Memory B cell (primary cell): Measurements from ENCODE around the gene MBD3L4.

Experiments
- ATAC-seq: fragments of 150-1000 bp; cut with Tn5 transposase; 2 replicates; pipeline ENCODE4 v1.10.0; 2021; ENCODE audit warnings: low read depth, mild to moderate bottlenecking, moderate library complexity
- DNase-seq, 2 donors: peaks; one replicate each; pipeline ENCODE4 v3.0.0; 2022; ENCODE audit warnings: low spot score in 2 of 2
- H3K27ac Mint-ChIP-seq: one replicate; pipeline ENCODE4 v1.8.0; 2022; ENCODE audit warnings: mild to moderate bottlenecking, moderate library complexity, mixed read lengths
- H3K27me3 Mint-ChIP-seq: one replicate; pipeline ENCODE4 v1.8.0; 2022; ENCODE audit warnings: mixed read lengths
- H3K36me3 Mint-ChIP-seq: one replicate; pipeline ENCODE4 v1.8.0; 2022; ENCODE audit warnings: mild to moderate bottlenecking, mixed read lengths
- H3K4me1 Mint-ChIP-seq: one replicate; pipeline ENCODE4 v1.8.0; 2022; ENCODE audit warnings: mixed read lengths
- H3K4me3 Mint-ChIP-seq: one replicate; pipeline ENCODE4 v1.8.0; 2022; ENCODE audit warnings: mild to moderate bottlenecking, moderate library complexity, mixed read lengths
- H3K9me3 Mint-ChIP-seq: one replicate; pipeline ENCODE4 v1.8.0; 2022; ENCODE audit warnings: mixed read lengths

MBD3L4 gene

GRCh38 chr19:7010722-7011593 lies 29.0 kb downstream of the MBD3L4 start:
- H3K9me3 Mint-ChIP-seq, result no peaks in the 10 kb centered on the region
- no peak overlapping the region for H3K27ac Mint-ChIP-seq
- ATAC-seq (no peak), DNase-seq (no peak)
- H3K4me3 Mint-ChIP-seq, result no peak overlapping the region
- peaks cover 2% of the 10 kb centered on the region for H3K27me3 Mint-ChIP-seq
- H3K36me3 Mint-ChIP-seq, result no peaks in the 10 kb centered on the region
- peaks cover 8% of the 10 kb centered on the region for H3K4me1 Mint-ChIP-seq

GRCh38 chr19:7007859-7008258 lies 32.1 kb downstream of the MBD3L4 start:
- H3K36me3 Mint-ChIP-seq, result no peaks in the 10 kb centered on the region
- no peaks in the 10 kb centered on the region for H3K9me3 Mint-ChIP-seq
- ATAC-seq (peak; percentile 67), DNase-seq (no peak)
- H3K27me3 Mint-ChIP-seq, result peaks cover 2% of the 10 kb centered on the region
- H3K4me3 Mint-ChIP-seq, result no peak overlapping the region
- H3K27ac Mint-ChIP-seq, result no peak overlapping the region
- peaks cover 8% of the 10 kb centered on the region for H3K4me1 Mint-ChIP-seq

- Mint-ChIP-seq H3K27ac (no peak overlapping the region), H3K4me1 (peaks cover 8% of the 10 kb centered on the region), H3K9me3 (no peaks in the 10 kb centered on the region), H3K36me3 (no peaks in the 10 kb centered on the region), H3K4me3 (no peak overlapping the region), H3K27me3 (peaks cover 4% of the 10 kb centered on the region)
- DNase-seq (no peak), ATAC-seq (no peak)
These were observed 33.8 kb downstream of the MBD3L4 start for GRCh38 chr19:7006135-7006704.

GRCh38 chr19:7004313-7004931 lies 35.6 kb downstream of the MBD3L4 start:
- ATAC-seq (peak; percentile 35), DNase-seq (peak in 1 of 2 donors; percentile 23)
- H3K27me3 Mint-ChIP-seq, result peaks cover 10% of the 10 kb centered on the region
- H3K9me3 Mint-ChIP-seq, result no peaks in the 10 kb centered on the region
- H3K4me3 Mint-ChIP-seq, result no peak overlapping the region
- H3K4me1 Mint-ChIP-seq, result peaks cover 5% of the 10 kb centered on the region
- H3K36me3 Mint-ChIP-seq, result no peaks in the 10 kb centered on the region
- no peak overlapping the region for H3K27ac Mint-ChIP-seq

- Mint-ChIP-seq H3K27me3 (peaks cover 8% of the 10 kb centered on the region), H3K36me3 (no peaks in the 10 kb centered on the region), H3K4me3 (no peak overlapping the region), H3K4me1 (no peaks in the 10 kb centered on the region), H3K9me3 (no peaks in the 10 kb centered on the region), H3K27ac (no peak overlapping the region)
- no peak for DNase-seq
- no peak for ATAC-seq
These were observed 39.2 kb downstream of the MBD3L4 start for GRCh38 chr19:7000816-7001215.

- H3K9me3 Mint-ChIP-seq, result peaks cover 2% of the 10 kb centered on the region
- H3K27ac Mint-ChIP-seq, result no peak overlapping the region
- H3K4me1 Mint-ChIP-seq, result peaks cover under 1% of the 10 kb centered on the region
- H3K36me3 Mint-ChIP-seq, result no peaks in the 10 kb centered on the region
- DNase-seq (no peak), ATAC-seq (no peak)
- no peak overlapping the region for H3K4me3 Mint-ChIP-seq
- H3K27me3 Mint-ChIP-seq, result peaks cover 8% of the 10 kb centered on the region
These were observed 39.6 kb downstream of the MBD3L4 start for GRCh38 chr19:7000333-7000732.

- no peak for DNase-seq
- H3K4me1 Mint-ChIP-seq, result peaks cover 4% of the 10 kb centered on the region
- no peak overlapping the region for H3K4me3 Mint-ChIP-seq
- no peaks in the 10 kb centered on the region for H3K36me3 Mint-ChIP-seq
- H3K27me3 Mint-ChIP-seq, result peaks cover 8% of the 10 kb centered on the region
- no peak for ATAC-seq
- H3K9me3 Mint-ChIP-seq, result peaks cover 6% of the 10 kb centered on the region
- no peak overlapping the region for H3K27ac Mint-ChIP-seq
These were observed 40.0 kb downstream of the MBD3L4 start for GRCh38 chr19:6999933-7000332.

- no peak overlapping the region for H3K27ac Mint-ChIP-seq
- H3K4me1 Mint-ChIP-seq, result peaks cover 6% of the 10 kb centered on the region
- H3K4me3 Mint-ChIP-seq, result no peak overlapping the region
- H3K27me3 Mint-ChIP-seq, result peaks cover 8% of the 10 kb centered on the region
- no peak for DNase-seq
- peaks cover 7% of the 10 kb centered on the region for H3K9me3 Mint-ChIP-seq
- no peaks in the 10 kb centered on the region for H3K36me3 Mint-ChIP-seq
- peak; percentile 60 for ATAC-seq
These were observed 42.1 kb downstream of the MBD3L4 start for GRCh38 chr19:6997679-6998445.

- DNase-seq, result no peak
- no peak for ATAC-seq
- Mint-ChIP-seq H3K27ac (no peak overlapping the region), H3K4me3 (no peak overlapping the region), H3K36me3 (no peaks in the 10 kb centered on the region), H3K4me1 (peaks cover 6% of the 10 kb centered on the region), H3K27me3 (peaks cover 6% of the 10 kb centered on the region), H3K9me3 (peaks cover 7% of the 10 kb centered on the region)
These were observed 43.2 kb downstream of the MBD3L4 start for GRCh38 chr19:6996810-6997209.

- Mint-ChIP-seq H3K4me1 (peaks cover 6% of the 10 kb centered on the region), H3K27ac (peak overlapping the region; percentile 11), H3K4me3 (no peak overlapping the region), H3K27me3 (peaks cover 4% of the 10 kb centered on the region), H3K36me3 (no peaks in the 10 kb centered on the region), H3K9me3 (peaks cover 7% of the 10 kb centered on the region)
- ATAC-seq (no peak), DNase-seq (no peak)
These were observed 44.9 kb downstream of the MBD3L4 start for GRCh38 chr19:6995054-6995453.

GRCh38 chr19:6988257-6988656 lies 51.7 kb downstream of the MBD3L4 start:
- peaks cover 14% of the 10 kb centered on the region for H3K9me3 Mint-ChIP-seq
- no peak for DNase-seq
- peaks cover 3% of the 10 kb centered on the region for H3K4me1 Mint-ChIP-seq
- no peak overlapping the region for H3K27ac Mint-ChIP-seq
- ATAC-seq, result no peak
- no peak overlapping the region for H3K4me3 Mint-ChIP-seq
- H3K36me3 Mint-ChIP-seq, result peaks cover 9% of the 10 kb centered on the region
- H3K27me3 Mint-ChIP-seq, result peaks cover 2% of the 10 kb centered on the region

GRCh38 chr19:6987850-6988249 lies 52.1 kb downstream of the MBD3L4 start:
- Mint-ChIP-seq H3K36me3 (peaks cover 9% of the 10 kb centered on the region), H3K27ac (no peak overlapping the region), H3K27me3 (peaks cover 2% of the 10 kb centered on the region), H3K9me3 (peaks cover 16% of the 10 kb centered on the region), H3K4me1 (peaks cover 3% of the 10 kb centered on the region), H3K4me3 (no peak overlapping the region)
- ATAC-seq (no peak), DNase-seq (no peak)
